HS-27A (cell line): ENCODE measurements around the gene MZT1.
A peak's percentile ranks its signal among the peaks of the same experiment; 100 is the strongest.
"Not testable (repeated sequence)": the region's sequence is repeated elsewhere in the genome, so short reads cannot be mapped to it uniquely, and the experiment has no call there.

ENCODE experiments used
- DNase-seq: peaks from one replicate; pipeline ENCODE4 v3.0.0-alpha.2; 2012; ENCODE audit warnings: low read depth, missing footprints

The MZT1 gene

GRCh38 chr13:72727417-72728289, at the start of gene MZT1, which contains the start of gene BORA:
Gene MZT1, minus strand, starts transcription at chr13:72727629. Its CDS starts 27 bp downstream, at chr13:72727602.
Gene BORA, plus strand, starts transcription at chr13:72727923. Its CDS starts 1,018 bp downstream, at chr13:72728941.
- DNase-seq: peak; percentile 90

- DNase-seq: no peak
Observed at GRCh38 chr13:72774019-72774418, 46.6 kb upstream of the MZT1 start.

GRCh38 chr13:72763411-72763810, 36.0 kb upstream of the MZT1 start:
- no peak for DNase-seq

DNA sequence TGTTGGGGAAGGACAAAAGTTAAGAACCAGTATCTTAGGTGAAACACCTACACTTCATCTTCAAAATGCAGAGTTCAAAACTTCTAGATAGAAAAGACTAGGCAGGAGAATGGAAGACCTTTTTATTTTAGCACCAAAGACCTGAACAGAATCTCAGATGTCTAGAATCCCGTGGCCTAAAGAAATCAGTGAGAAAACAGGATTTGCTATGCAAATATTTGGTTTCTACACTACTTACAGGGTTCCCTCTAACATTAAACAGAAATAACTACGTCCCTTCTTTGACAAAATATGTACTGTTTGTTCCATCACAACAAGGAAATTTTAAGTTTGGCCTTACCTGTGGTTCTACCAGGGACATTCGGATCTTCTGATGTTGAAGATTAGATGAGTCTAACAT, 32.8 kb upstream of the MZT1 start:
- DNase-seq: no peak

- DNase-seq: no peak
Observed at GRCh38 chr13:72757792-72758535, 30.5 kb upstream of the MZT1 start.

DNA sequence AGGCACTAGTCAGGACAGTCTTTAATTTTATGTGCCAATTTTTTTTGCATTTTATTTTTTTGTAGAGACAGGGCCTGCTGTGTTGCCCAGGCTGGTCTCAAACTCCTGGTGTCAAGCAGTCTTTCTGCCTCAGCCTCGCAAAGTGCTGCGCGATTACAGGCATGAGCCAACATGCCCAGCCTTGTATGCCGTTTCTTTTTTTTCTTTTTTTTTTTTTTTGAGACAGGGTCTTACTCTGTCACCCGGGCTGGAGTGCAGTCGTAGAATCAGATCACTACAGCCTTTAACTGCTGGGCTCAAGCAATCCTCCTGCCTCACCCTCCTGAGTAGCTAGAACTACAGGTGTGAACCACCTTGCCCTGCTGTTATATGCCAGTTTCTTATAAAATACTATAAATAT, 26.7 kb upstream of the MZT1 start:
- no peak for DNase-seq

GRCh38 chr13:72751220-72751619, 23.8 kb upstream of the MZT1 start:
- no peak for DNase-seq

- no peak for DNase-seq
Observed at GRCh38 chr13:72745260-72745659, 17.8 kb upstream of the MZT1 start.

DNA sequence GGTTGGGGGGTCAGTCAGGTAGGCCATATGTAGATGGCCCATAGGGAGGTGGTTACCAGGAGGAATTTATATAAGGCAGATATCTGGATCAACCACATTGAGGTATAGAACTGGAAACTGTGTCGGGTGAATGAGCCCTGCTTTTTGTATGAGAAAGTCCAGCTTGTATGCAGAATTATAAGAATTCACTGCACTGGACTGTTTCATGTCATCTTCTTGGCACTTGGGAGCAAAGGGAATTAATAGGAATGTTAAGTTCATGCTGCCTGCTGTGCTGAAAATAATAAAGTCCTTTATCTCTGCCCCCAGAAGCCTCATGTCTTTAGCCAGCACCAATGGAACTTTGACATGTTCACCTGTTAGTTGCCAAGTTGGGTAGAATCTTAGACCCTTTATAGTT, 12.6 kb upstream of the MZT1 start:
- no peak for DNase-seq

DNA sequence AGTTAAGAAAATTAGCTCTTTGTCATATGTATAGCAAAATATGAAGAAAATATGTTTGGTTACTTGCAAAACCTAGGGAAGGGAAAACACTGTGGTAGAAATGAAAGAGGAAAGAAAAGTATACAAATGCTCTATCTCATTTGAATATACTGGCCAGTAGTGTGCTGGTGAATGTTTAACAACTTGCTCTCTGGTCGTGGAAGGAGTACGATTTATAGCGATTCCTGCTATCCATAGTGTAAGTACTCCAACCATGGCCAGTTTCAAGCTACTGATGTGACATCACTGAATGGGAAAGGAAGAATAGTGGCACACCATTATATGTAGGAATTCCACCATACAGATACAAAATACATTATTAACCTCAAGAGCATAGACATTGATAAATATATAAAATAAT, 9.6 kb upstream of the MZT1 start:
- no peak for DNase-seq

DNA sequence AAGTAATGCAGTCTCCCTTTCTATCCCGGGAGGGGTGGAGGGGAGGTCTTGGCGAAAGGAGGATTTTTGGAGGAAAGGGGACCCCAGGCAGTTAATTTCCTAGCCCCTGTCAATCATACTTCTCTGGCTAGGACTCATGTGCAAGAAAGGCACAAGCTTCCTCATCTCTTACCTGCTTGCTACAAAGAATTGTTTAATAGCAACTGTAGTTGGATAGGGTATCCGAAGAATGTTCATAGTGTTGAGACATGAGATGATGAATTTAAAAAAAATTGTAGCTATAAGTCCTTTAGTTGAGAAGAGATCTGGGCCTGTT, 819 bp upstream of the MZT1 start:
- no peak for DNase-seq

DNA sequence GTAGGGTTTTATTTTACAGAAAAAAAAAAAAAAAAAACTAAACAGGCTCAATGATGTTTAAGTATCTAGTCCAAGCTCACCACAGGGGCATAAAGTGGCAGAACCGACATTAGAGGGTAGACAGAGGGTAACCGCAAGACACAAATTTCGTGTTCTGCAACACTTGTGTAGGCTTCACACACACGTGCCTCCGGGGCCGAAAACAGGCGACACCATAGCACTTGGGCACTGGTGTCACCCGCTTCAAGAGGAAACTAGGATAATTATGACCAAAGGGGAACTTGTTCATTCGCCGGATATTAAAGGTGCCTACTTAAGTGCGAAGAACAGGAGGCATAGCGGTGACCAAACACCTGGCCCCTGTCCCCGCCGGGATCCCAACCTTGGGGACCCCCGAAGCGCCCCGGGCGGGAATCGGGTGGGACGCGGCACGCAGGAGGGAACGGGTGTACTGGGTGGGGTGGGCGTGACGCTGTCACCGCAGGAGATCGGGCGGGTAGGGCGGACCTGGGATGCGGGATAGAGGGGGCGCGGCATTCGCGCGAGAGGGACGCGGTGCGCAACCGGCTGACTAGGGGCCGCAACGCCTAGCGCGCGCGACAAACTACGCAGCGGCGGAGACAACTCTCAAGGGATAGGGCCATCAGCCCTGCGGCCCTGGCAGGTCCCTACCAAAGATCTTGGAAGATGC, 558 bp downstream of the MZT1 start:
- DNase-seq: no peak

DNA sequence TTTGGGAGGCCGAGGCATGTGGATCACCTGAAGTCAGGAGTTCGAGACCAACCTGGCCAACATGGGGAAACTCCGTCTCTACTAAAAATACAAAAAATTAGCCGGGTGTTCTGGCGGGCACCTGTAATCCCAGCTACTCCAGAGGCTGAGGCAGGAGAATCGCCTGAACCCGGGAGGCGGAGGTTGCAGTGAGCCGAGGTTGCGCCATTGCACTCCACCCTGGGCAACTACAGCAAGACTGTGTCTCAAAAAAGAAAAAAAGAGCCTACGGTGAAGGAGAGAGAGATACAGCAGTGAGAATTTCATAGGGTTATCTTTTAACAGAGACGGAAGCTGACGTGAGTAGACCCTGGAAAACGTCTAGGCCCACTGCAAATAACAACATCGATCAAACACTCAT, 1.2 kb downstream of the MZT1 start:
- not testable (repeated sequence) for DNase-seq

DNA sequence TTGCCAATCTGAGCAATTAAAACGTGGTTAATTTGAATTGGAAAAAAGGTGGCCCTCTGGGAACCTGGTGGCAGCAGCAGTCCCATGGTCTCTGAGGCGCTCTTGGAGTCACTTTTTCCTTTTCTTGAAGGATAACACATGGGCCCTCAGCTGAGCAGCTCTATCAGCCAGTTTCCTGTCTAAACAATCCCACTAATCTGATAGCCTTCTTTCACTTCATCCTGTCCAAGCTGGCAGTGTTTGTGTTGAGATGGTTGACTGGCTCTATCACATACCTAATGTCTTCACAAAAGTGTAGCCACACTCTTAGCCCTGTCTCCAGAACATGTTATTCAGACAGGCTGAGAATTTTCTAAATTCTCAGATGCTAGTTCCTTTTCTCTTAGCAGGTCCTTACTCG, 10.7 kb downstream of the MZT1 start:
- no peak for DNase-seq

DNA sequence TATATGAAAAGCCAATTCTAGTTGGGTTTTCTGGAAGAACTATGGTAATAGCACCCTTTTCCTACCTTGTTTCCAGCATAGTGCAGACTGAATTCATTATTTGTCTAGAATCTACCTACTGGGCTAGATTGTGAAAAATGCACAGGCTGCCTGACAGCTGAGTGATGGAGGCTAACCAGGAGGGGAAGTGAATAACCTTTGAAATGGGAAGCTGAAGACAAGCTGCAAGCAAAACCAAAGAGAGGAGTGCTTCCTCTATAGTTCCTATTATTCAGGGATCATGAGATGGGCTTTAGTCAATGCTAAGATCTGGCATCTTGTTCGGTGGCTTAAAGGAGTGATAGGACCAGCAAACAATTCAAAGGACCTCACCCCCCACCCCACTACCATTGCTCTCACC, 26.9 kb downstream of the MZT1 start:
- DNase-seq: no peak

- DNase-seq: no peak
Observed at GRCh38 chr13:72698164-72698563, 29.3 kb downstream of the MZT1 start.

GRCh38 chr13:72696579-72696978, 30.9 kb downstream of the MZT1 start:
- no peak for DNase-seq

DNA sequence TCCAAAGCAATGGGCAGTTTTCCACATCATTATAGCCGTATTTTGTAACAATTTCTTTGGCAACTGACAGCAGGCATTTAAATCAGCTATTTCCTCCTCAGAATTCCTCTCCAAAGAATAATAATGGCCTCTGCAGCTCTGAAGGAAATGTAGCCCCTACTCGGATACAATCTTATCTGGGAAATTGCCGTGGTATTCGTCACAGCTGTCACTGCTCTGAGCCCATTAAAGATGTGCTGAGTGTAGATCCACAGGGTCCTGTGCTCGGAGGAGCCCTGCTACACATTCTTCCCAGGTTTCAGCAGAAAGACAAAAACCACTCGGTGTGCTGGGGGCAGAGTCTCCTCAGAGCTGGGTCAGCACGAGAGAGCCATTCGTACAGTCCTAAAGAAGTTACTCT, 33.1 kb downstream of the MZT1 start:
- no peak for DNase-seq

DNA sequence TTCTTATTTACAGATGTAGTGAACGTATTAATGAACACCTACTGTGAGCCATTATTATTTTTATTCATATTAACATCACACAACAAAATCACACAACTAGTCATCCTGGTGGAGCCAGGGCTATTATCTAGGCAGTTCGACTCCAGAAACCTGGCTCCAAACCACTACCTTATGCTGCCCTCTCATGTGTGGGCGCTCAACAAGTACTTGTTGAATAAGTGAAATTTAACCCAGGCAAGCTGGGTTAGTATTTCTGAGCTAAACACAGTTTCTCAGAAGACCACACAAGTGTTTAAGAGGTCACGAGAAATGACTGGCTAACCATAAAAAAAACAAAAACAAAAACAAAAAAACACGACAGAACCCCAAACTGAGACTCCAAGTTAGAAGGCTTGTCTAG, 33.6 kb downstream of the MZT1 start:
- DNase-seq: no peak

DNA sequence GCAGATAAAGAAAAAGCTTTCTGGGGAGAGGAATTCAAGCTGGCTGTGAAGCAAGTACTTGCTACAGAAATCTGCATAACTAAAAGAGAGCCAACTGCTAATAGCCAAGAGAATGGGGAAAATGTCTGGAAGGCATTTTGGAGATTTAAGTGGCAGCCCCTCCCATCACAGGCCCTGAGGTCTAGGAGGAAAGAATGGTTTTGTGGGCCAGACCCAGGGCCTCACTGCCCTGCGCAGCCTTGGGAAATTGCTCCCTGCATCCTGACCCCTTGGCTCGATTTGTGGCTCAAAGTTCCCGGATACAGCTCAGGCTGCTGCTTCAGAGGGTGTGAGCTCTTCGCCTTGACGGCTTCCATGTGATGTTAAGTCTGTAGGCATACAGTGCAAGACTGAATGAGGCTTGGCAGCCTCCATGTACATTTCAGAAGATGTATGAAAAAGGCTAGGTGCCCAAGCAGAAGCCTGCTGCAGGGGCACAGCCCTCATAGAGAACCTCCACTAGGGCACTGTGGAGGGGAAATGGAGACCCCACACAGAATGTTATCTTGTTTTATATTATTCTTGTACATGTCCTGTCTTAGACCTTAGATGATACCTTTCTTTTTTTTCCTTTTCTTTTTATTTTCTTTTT, 34.4 kb downstream of the MZT1 start:
- no peak for DNase-seq

- DNase-seq: no peak
Observed at GRCh38 chr13:72689181-72689696, 38.2 kb downstream of the MZT1 start.

GRCh38 chr13:72686766-72687165, 40.7 kb downstream of the MZT1 start:
- no peak for DNase-seq
